ENCODE measurements around the gene HIGD1A. TPM values are rescaled to one million over a fixed set of nuclear protein-coding genes. Genes with fewer than 3 reads are reported as not detected.
A peak's percentile ranks its signal among the peaks of the same experiment; 100 is the strongest.

The HIGD1A gene
- total and polyA plus RNA-seq, 8 donors = 62.0 to 413 (median 189) TPM

- H3K4me3 ChIP-seq = no peak overlapping the region
- DNase-seq = no peak
- H3K27me3 ChIP-seq = no peaks in the 10 kb centered on the region
- H3K4me1 ChIP-seq = peaks cover 13 to 20% (median 17%) of the 10 kb centered on the region in 4 donors
- H3K27ac ChIP-seq = no peak overlapping the region
- H3K9me3 ChIP-seq = no peaks in the 10 kb centered on the region
- H3K36me3 ChIP-seq = no peaks in the 10 kb centered on the region
- no peak for TF ChIP-seq CTCF (IDR thresholded peaks at IDR 0.05)
- no peak for TF ChIP-seq POLR2AphosphoS5 (IDR thresholded peaks at IDR 0.05)
- TF ChIP-seq POLR2A (IDR thresholded peaks at IDR 0.05) = no peak
- TF ChIP-seq EP300 (IDR thresholded peaks at IDR 0.05) = no peak
- WGBS, 5 donors = 95 to 97% (median 95%) methylated on average over 28 of the region's 28 CpGs
- intact Hi-C loops (cut with DNase I; ENCODE audit: low total_unique reads) = no loop called here
Measured at GRCh38 chr3:42769477-42770131, 34.7 kb downstream of the HIGD1A start.

DNA sequence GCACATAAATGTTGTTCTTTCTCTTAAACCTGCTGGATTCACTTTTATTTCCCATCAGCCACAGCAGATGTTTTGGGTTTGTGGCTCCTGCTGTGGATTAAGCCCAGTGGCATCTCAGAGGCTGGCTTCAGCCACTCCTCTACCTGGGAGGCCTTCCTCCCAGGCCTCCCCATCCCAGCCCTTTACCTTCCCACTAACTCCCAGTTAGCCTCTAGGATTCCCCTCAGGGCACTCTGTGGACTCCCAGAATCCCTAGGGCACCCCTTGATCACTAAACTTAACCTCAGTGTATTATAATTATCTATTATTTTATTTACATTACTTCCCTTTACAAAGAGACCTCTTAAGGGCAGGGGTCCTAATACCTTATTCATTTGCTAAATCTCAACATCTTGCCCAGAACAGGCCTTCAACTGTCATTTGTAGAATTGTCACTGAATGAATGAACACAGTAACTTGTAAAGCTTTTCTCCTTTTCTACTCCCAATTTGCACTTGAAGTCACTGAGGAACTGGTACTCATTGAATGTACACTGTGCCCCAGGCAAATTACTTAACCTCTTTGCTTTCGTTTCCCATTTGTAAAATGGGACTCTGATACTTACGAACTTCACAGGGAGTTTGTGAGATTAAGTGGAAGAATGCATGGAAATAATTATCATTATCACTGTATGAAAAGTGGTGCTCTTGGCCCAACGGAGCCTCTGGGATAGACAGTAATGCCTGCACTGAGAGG is 39.6 kb downstream of the HIGD1A start:
- no peak for DNase-seq
- no peaks in the 10 kb centered on the region for H3K27me3 ChIP-seq
- no peaks in the 10 kb centered on the region for H3K9me3 ChIP-seq
- intact Hi-C loops (cut with DNase I; ENCODE audit: low total_unique reads) = no loop called here
- H3K36me3 ChIP-seq = no peaks in the 10 kb centered on the region
- no peak overlapping the region for H3K4me3 ChIP-seq
- TF ChIP-seq POLR2AphosphoS5 (IDR thresholded peaks at IDR 0.05) (no peak), EP300 (IDR thresholded peaks at IDR 0.05) (no peak), POLR2A (IDR thresholded peaks at IDR 0.05) (no peak), CTCF (IDR thresholded peaks at IDR 0.05) (no peak)
- H3K4me1 ChIP-seq = peaks cover 0 to 42% (median 16%) of the 10 kb centered on the region in 4 donors
- no peak overlapping the region for H3K27ac ChIP-seq
- 83 to 93% (median 89%) methylated on average over 3 of the region's 3 CpGs for WGBS, 5 donors

DNA sequence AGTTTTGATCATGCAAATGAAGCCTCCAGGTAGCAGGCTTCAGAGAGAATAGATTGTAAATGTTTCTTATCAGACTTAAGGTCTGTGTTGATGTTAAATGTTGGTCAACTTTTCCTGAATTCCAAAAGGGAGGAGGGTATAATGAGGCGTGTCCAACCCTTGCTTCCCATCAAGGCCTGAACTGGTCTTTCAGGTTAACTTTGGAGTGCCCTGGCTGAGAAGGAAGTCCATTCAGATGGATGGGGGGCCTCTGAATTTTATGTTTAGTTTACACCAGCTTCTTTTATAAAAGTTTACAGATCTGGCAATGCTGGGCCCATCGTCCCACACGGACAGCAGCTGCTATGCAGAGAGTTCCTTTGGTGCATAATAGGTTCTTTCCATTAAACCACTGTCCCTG is 40.2 kb downstream of the HIGD1A start:
- peaks cover 0 to 42% (median 16%) of the 10 kb centered on the region in 4 donors for H3K4me1 ChIP-seq
- WGBS, 5 donors = 34 to 71% (median 63%) methylated on average over 3 of the region's 3 CpGs
- no peaks in the 10 kb centered on the region for H3K36me3 ChIP-seq
- no peaks in the 10 kb centered on the region for H3K27me3 ChIP-seq
- no peak overlapping the region for H3K4me3 ChIP-seq
- no peak overlapping the region for H3K27ac ChIP-seq
- no peak for TF ChIP-seq POLR2AphosphoS5 (IDR thresholded peaks at IDR 0.05)
- no peak for TF ChIP-seq CTCF (IDR thresholded peaks at IDR 0.05)
- TF ChIP-seq EP300 (IDR thresholded peaks at IDR 0.05) = no peak
- no peak for TF ChIP-seq POLR2A (IDR thresholded peaks at IDR 0.05)
- intact Hi-C loops (cut with DNase I; ENCODE audit: low total_unique reads) = no loop called here
- DNase-seq = no peak
- no peaks in the 10 kb centered on the region for H3K9me3 ChIP-seq

DNA sequence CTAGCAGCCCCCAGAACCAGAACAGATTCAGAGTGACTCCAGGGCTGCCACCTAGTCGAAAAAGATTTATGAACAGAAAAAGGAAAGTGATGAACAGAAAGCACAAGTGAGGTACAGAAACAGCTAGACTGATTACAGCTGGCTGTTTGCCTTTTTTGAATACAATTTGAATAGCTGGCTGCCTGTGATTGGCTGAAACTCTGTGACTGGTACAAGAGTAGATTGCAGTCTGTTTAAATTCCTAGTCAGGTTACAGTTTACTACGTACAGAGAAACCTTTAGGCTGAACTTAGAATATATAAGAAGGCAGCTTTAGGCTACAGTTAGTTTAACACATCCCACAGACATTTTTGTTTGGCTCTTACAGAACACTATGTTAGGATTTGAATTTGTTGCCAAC is 41.3 kb downstream of the HIGD1A start:
- peak overlapping the region in 4 of 5 donors; percentile 0 to 52 (median 47) for H3K27ac ChIP-seq

More for the DNA sequence above, 41.3 kb downstream of the HIGD1A start:
- no peaks in the 10 kb centered on the region for H3K27me3 ChIP-seq
- peak in 1 of 2 donors; percentile 48 for DNase-seq
- peaks cover 0 to 42% (median 16%) of the 10 kb centered on the region in 4 donors for H3K4me1 ChIP-seq
- H3K9me3 ChIP-seq = no peaks in the 10 kb centered on the region
- intact Hi-C loops (cut with DNase I; ENCODE audit: low total_unique reads) = no loop called here
- WGBS, 5 donors = 16 to 60% (median 23%) methylated on average over 2 of the region's 2 CpGs
- H3K36me3 ChIP-seq = no peaks in the 10 kb centered on the region
- no peak overlapping the region for H3K4me3 ChIP-seq
- no peak for TF ChIP-seq POLR2A (IDR thresholded peaks at IDR 0.05)
- TF ChIP-seq POLR2AphosphoS5 (IDR thresholded peaks at IDR 0.05) = no peak
- TF ChIP-seq CTCF (IDR thresholded peaks at IDR 0.05) = no peak
